Vagina (tissue), 2 donors: ENCODE data around the gene C10orf120. TPM values are rescaled to one million over a fixed set of nuclear protein-coding genes. Genes with fewer than 3 reads are reported as not detected.

Experiments used
- DNase-seq, 2 donors: peaks; one replicate each; pipeline ENCODE4 v3.0.0-alpha.2; 2017; ENCODE audit errors: extremely low spot score in 2 of 2
- H3K27ac ChIP-seq: fragments of 200-600 bp; sonication (generic); one replicate; pipeline ENCODE4 v1.5.1; 2019
- H3K27me3 ChIP-seq: fragments of 200-600 bp; sonication (generic); one replicate; pipeline ENCODE4 v1.5.1; 2019
- H3K36me3 ChIP-seq, 2 donors: fragments of 200-600 bp; sonication (generic); one replicate each; pipeline ENCODE4 v1.5.1; 2017 to 2019
- H3K4me1 ChIP-seq: fragments of 200-600 bp; sonication (generic); one replicate; pipeline ENCODE4 v1.5.1; 2019
- H3K4me3 ChIP-seq, 2 donors: fragments of 200-600 bp; sonication (generic); 1 replicate in 1 of 2; 2 replicates in 1 of 2; pipeline ENCODE4 v1.5.1; 2016 to 2019
- H3K9me3 ChIP-seq: fragments of 200-600 bp; sonication (generic); one replicate; pipeline ENCODE4 v1.5.1; 2019
- CTCF ChIP-seq, 3 experiments: fragments of 450-650 bp in 2 of 3; fragments of 200-600 bp in 1 of 3; sonication (generic) in 1 of 3; IDR thresholded peaks; one replicate each; pipeline ENCODE4 v1.5.1; 2017 to 2019; ENCODE audit warnings: antibody characterized with exemption in 3 of 3, mild to moderate bottlenecking in 2 of 3, moderate library complexity in 2 of 3
- POLR2A ChIP-seq, 2 donors: fragments of 450-650 bp; IDR thresholded peaks; one replicate each; pipeline ENCODE4 v1.6.1; 2017; ENCODE audit warnings: antibody characterized with exemption in 2 of 2, mild to moderate bottlenecking in 2 of 2, moderate library complexity in 2 of 2
- POLR2AphosphoS5 ChIP-seq, 2 donors: sonication (generic); formaldehyde crosslinking; IDR thresholded peaks; one replicate each; pipeline ENCODE4 v1.9.0; 2017; ENCODE audit warnings: antibody characterized with exemption in 2 of 2, mild to moderate bottlenecking in 2 of 2, low read depth in 1 of 2; ENCODE audit not compliant: insufficient read depth in 1 of 2
- intact Hi-C: fragments of 100-400 bp; cut with DNase I; formaldehyde crosslinking; loops from one replicate; pipeline ENCODE4 v1.15.1; 2023
- total RNA-seq: library from RNA; depleted of rRNA; stranded (reverse); fragments of >200 nt; gene quantifications from one replicate; pipeline ENCODE4 v1.2.3, GENCODE V29; 2016

C10orf120 gene
- total RNA-seq, 1 donor from 2014 or later = not detected

GRCh38 chr10:122738031-122738430, 38.4 kb upstream of the C10orf120 start:
- H3K9me3 ChIP-seq = no peaks in the 10 kb centered on the region
- no peak for DNase-seq
- H3K27me3 ChIP-seq = no peaks in the 10 kb centered on the region
- intact Hi-C loops = no loop called here
- H3K4me1 ChIP-seq = no peaks in the 10 kb centered on the region
- TF ChIP-seq CTCF (IDR thresholded peaks at IDR 0.05) = no peak
- no peak for TF ChIP-seq POLR2AphosphoS5 (IDR thresholded peaks at IDR 0.05; ENCODE audit: insufficient read depth in 1 of 2, low read depth in 1 of 2)
- no peak for TF ChIP-seq POLR2A (IDR thresholded peaks at IDR 0.05)
- H3K27ac ChIP-seq = no peak overlapping the region
- H3K36me3 ChIP-seq = no peaks in the 10 kb centered on the region
- H3K4me3 ChIP-seq = no peak overlapping the region

GRCh38 chr10:122733931-122734665, 34.5 kb upstream of the C10orf120 start:
- Histone ChIP-seq H3K27ac (no peak overlapping the region), H3K4me1 (no peaks in the 10 kb centered on the region), H3K4me3 (no peak overlapping the region), H3K36me3 (no peaks in the 10 kb centered on the region), H3K27me3 (no peaks in the 10 kb centered on the region), H3K9me3 (no peaks in the 10 kb centered on the region)
- TF ChIP-seq POLR2A (IDR thresholded peaks at IDR 0.05) = no peak
- no peak for TF ChIP-seq CTCF (IDR thresholded peaks at IDR 0.05)
- no peak for TF ChIP-seq POLR2AphosphoS5 (IDR thresholded peaks at IDR 0.05; ENCODE audit: insufficient read depth in 1 of 2, low read depth in 1 of 2)
- no peak for DNase-seq
- intact Hi-C loops = no loop called here

GRCh38 chr10:122733443-122733842, 33.8 kb upstream of the C10orf120 start:
- no peak overlapping the region for H3K4me3 ChIP-seq
- H3K27ac ChIP-seq = no peak overlapping the region
- no peaks in the 10 kb centered on the region for H3K36me3 ChIP-seq
- no peak for DNase-seq
- H3K27me3 ChIP-seq = no peaks in the 10 kb centered on the region
- H3K9me3 ChIP-seq = no peaks in the 10 kb centered on the region
- H3K4me1 ChIP-seq = no peaks in the 10 kb centered on the region
- intact Hi-C loops = no loop called here
- TF ChIP-seq CTCF (IDR thresholded peaks at IDR 0.05) (no peak), POLR2A (IDR thresholded peaks at IDR 0.05) (no peak), POLR2AphosphoS5 (IDR thresholded peaks at IDR 0.05; ENCODE audit: insufficient read depth in 1 of 2, low read depth in 1 of 2) (no peak)

- TF ChIP-seq POLR2AphosphoS5 (IDR thresholded peaks at IDR 0.05; ENCODE audit: insufficient read depth in 1 of 2, low read depth in 1 of 2) (no peak), CTCF (IDR thresholded peaks at IDR 0.05) (no peak), POLR2A (IDR thresholded peaks at IDR 0.05) (no peak)
- Histone ChIP-seq H3K36me3 (no peaks in the 10 kb centered on the region), H3K4me3 (no peak overlapping the region), H3K4me1 (no peaks in the 10 kb centered on the region), H3K9me3 (no peaks in the 10 kb centered on the region), H3K27me3 (no peaks in the 10 kb centered on the region), H3K27ac (no peak overlapping the region)
- DNase-seq = no peak
- intact Hi-C loops = no loop called here
Measured at GRCh38 chr10:122730238-122730637, 30.6 kb upstream of the C10orf120 start.

- no peak overlapping the region for H3K27ac ChIP-seq
- H3K4me1 ChIP-seq = no peaks in the 10 kb centered on the region
- TF ChIP-seq CTCF (IDR thresholded peaks at IDR 0.05) = no peak
- TF ChIP-seq POLR2AphosphoS5 (IDR thresholded peaks at IDR 0.05; ENCODE audit: insufficient read depth in 1 of 2, low read depth in 1 of 2) = no peak
- no peak for TF ChIP-seq POLR2A (IDR thresholded peaks at IDR 0.05)
- H3K36me3 ChIP-seq = no peaks in the 10 kb centered on the region
- no peaks in the 10 kb centered on the region for H3K27me3 ChIP-seq
- no peaks in the 10 kb centered on the region for H3K9me3 ChIP-seq
- no peak overlapping the region for H3K4me3 ChIP-seq
- DNase-seq = no peak
- intact Hi-C loops = no loop called here
Measured at GRCh38 chr10:122729126-122729525, 29.5 kb upstream of the C10orf120 start.
